HG03575 (cell line): ENCODE results near the gene KCNQ1.
"Not testable (repeated sequence)": the region's sequence is repeated elsewhere in the genome, so short reads cannot be mapped to it uniquely, and the experiment has no call there.

Source experiments
- ATAC-seq: cut with Tn5 transposase; IDR thresholded peaks from one replicate; pipeline ENCODE4 v1.9.1; 2021; ENCODE audit not compliant: unreplicated experiment, insufficient number of reproducible peaks, low FRiP score; ENCODE audit errors: extremely low read depth

Gene KCNQ1

GRCh38 chr11:2589538-2589934, 144.7 kb downstream of the KCNQ1 start:
- no peak for ATAC-seq

DNA sequence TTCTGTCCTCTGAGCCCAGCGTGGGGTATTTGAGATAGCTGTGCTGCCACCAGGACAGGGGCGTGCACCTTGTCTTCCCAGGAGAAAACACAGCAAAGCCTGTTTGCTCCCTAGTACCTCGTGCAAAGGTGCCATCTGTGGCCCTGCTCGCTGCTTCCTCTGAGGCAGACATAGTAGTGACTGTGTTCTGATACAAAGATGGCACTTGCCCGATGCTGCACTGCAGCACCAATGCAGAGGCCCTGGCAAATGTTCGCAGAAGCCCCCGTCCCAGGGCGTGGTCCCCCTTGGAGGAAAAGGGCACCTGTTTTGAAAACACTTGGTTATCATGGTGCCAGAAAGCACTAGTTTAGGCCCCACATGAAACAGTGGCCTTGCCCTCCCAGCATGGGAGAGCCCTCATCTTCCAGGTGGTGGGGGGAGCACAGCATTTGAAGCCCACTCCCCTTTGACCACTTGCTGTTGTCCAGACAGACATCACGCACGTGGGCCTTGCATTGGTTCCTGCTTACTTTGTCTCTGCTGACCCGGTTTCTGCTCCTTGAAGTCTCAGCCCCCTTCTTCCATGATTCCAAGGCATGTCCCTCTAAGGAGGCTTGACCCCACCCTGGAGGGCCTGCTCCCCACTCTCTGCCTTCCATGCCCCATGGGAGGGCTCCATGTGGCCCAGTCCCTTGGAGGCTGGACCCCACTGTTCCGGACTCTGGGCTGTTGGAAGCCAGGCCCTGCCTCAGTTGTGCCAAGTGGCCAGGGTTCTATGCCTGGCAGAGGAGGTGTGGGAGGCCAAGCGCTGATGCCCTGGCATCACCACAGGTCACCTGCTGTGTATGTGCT, 145.5 kb downstream of the KCNQ1 start:
- ATAC-seq, result no peak

DNA sequence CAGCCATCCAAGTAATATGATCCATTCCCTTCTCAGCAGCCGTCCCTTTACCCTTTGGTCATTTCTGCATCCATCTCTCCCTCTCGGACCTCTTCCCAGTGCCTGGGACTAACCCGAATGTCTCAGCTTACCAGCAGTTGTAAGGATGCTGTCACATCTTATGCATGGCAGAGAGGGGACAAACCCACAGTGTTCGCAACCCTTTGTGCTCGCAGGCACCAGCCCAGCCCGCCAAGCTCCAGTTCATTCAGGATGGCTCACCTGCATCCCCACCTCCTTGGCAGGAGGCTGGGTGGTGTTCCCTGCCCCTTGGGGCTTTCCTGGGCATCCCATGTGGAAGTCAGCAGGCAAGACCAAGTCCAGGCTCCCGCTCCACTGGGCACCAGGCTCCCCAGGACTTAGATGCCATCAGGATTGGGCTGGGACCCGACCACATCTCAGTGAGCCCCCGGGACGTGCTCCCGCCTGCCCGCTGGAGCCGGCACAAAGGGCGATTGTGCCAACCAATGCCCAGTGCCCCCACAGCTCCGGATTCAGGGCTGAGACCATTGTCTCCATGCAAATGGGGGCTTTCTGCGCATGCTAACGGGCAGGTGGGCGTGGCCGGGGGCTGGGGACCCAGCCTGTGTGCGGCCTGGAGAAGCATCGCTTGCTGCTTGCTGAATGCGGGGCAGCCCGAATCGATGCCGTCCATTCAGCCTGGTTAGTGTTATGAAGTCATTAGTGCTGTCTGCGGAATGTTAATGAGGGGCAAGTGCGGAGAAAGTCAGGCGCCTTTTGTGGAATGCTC, 146.4 kb downstream of the KCNQ1 start:
- ATAC-seq, result no peak

DNA sequence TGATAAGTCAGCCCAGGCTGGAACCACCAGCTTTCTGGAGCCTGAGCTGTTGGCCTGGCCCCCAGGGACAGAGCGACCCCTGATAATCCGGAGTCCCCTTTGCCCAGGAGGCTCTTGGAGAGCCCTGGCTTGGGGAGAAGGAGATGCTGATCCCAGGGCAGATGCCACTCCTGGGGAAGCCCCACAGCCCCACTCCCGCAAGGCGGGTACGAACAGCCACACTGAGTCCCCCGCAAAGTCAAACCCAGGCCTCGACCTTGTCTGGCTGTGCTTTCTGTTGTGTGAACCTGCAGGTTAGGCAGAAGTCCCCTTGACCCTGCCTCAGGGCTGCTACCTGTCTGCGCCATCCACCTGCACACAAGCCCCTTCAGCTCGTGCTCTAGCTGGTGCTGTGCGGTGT, 147.0 kb downstream of the KCNQ1 start:
- ATAC-seq, result no peak

- no peak for ATAC-seq
Observed at GRCh38 chr11:2592559-2593392, 148.0 kb downstream of the KCNQ1 start.

DNA sequence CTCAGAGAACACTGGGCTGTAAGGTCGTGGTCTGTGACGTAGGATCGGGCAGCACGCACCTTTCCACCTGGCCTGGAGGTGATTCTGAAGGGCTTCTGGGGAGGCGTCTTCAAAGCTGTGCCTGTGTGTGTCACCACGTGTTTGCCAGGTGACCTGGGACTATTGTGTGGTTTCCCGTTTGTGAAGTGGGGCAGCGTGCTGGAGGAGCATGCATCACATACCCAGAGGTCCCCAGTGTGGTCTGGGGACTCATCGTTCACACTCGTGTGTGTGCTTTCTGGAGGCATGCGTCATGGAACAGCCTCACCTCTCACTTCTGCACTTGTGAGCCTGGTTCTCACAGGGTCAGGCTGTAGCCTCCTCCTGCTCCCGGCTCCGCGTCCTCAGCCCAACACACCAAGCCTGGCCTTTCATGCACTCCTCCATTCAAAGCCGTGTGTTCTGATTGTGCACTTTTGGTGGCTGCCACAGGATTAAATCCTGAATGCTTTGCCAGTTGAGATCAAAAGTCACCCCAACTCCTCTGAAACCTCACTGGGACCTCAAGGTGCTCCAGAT, 148.7 kb downstream of the KCNQ1 start:
- no peak for ATAC-seq

DNA sequence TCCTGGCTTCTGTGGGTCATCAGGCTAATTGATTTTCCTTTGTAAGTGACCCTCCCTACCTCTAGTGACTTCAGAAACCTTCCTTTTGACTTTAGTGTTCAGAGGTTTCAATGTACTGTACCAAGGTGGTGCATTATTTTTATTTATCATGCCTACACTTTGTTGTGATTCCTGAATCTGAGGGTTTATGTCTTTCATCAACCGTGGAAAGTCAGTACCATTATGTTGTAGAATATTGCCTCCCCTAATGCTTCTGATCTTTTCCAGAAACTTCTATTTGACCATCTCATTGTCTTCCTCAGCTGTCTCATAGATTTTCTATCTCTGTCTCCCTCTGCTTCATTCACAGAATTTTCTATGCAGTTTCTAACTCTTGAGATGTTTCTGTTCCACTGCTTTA, 149.5 kb downstream of the KCNQ1 start:
- no peak for ATAC-seq

DNA sequence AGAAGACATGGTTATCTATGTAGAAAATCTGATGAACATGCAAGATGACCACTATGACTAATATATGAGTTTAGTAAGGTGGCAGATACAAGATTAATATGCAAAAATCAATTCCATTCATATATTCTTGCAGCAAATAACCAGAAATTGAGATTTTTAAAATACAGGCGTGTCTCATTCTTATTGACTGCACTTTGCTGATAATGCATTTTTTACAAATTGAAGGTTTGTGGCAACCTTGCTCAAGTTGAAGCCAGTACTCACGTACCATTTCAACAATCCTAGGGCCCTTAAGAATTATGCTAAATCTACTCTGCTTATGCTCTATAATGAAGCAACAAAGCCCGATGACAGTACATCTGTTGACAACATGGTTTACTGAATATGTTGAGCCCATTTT, 150.4 kb downstream of the KCNQ1 start:
- no peak for ATAC-seq

DNA sequence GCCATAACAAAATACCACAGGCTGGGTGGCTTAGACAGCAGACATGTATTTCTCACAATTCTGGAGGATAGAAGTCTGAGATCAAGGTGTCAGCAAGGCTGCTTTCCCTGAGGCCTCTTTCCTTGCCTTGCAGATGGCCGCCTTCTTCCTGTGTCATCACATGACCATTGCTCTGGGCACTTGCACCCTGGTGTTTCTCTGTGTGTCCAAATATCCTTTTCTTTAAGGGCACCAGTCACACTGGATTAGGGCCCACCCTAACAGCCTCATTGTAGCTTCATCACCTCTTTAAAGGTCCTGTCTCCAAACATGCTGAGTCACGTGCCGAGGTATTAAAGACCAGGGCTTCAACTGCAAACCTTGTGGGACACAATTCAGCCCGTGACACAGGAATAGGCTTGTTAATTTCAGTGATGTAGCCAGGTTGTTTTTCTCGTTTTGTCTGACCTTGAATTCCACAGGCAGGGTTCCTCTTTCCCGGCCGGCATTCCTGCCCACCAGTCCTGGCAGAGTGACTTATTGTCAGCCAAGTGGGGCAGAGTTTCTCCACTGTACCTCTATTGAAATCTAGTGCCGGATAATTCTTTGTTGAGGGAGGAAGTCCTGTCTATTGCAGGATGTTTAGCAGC, 154.9 kb downstream of the KCNQ1 start:
- ATAC-seq, result no peak

DNA sequence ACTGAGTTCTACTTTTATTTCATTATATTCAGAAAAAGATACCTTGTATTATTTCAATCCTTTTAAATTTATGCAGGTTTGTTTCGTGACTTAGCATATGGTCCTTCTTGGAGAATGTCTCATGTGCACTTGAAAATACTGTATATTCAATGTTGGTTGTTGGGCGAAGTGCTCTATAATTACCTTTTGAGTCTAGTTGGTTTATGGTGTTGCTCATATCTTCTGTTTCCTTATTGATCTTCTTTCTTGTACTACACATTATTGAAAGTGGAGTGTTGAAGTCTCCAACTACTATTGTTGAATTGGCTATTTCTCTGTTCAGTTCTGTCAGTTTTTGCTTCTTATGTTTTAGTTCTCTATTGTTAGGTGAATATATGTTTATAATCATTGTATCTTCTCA, 164.5 kb downstream of the KCNQ1 start:
- no peak for ATAC-seq

GRCh38 chr11:2612884-2613571, 168.2 kb downstream of the KCNQ1 start:
- no peak for ATAC-seq

- no peak for ATAC-seq
Observed at GRCh38 chr11:2621894-2622293, 177.1 kb downstream of the KCNQ1 start.

- ATAC-seq, result no peak
Observed at GRCh38 chr11:2625183-2625582, 180.4 kb downstream of the KCNQ1 start.

- no peak for ATAC-seq
Observed at GRCh38 chr11:2630679-2631078, 185.9 kb downstream of the KCNQ1 start.

DNA sequence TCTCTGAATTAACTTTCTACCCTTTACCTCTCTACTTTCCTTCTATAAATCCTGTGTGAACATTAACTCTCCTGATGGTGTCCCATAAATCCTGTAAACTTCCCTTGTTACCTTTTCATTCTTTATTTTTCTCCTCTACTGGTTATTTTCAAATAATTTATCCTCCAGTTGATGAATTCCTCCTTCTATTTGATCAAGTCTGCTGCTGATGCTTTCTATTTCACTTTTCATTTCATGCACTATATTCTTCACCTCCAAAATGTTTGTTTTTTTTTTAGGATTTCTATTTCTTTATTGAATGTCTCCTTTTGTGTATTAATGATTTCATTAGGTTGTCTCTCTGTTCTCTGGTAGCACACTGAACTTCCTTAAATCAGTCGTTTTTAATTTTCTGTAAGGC, 186.4 kb downstream of the KCNQ1 start:
- no peak for ATAC-seq

DNA sequence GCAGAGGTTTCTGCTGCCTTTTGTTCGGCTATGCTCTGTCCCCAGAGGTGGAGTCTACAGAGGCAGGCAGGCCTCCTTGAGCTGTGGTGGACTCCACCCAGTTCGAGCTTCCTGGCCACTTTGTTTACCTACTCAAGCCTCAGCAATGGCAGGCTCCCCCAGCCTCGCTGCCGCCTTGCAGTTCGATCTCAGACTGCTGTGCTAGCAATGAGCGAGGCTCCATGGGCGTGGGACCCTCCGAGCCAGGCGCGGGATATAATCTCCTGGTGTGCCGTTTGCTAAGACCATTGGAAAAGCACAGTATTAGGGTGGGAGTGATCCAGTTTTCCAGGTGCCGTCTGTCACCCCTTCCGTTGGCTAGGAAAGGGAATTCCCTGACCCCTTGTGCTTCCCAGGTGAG, 195.0 kb downstream of the KCNQ1 start:
- ATAC-seq, result not testable (repeated sequence)

- no peak for ATAC-seq
Observed at GRCh38 chr11:2641623-2642022, 196.8 kb downstream of the KCNQ1 start.

GRCh38 chr11:2643746-2644145, 198.9 kb downstream of the KCNQ1 start:
- no peak for ATAC-seq
